ENCODE measurements around the gene CDC14A.

The CDC14A gene

GRCh38 chr1:100452641-100453040, 100.3 kb downstream of the CDC14A start:
- no peak for DNase-seq (ENCODE audit: low read depth)

GRCh38 chr1:100455478-100456072, 103.3 kb downstream of the CDC14A start:
- DNase-seq (ENCODE audit: low read depth): no peak

GRCh38 chr1:100456880-100457279, 104.6 kb downstream of the CDC14A start:
- DNase-seq (ENCODE audit: low read depth): no peak

GRCh38 chr1:100457683-100458082, 105.4 kb downstream of the CDC14A start:
- no peak for DNase-seq (ENCODE audit: low read depth)

- no peak for DNase-seq (ENCODE audit: low read depth)
Measured at GRCh38 chr1:100458661-100459357, 106.5 kb downstream of the CDC14A start.

- DNase-seq (ENCODE audit: low read depth): peak; percentile 71
Measured at GRCh38 chr1:100459358-100460114, 107.2 kb downstream of the CDC14A start.

- peak; percentile 23 for DNase-seq (ENCODE audit: low read depth)
Measured at GRCh38 chr1:100461222-100461621, 108.9 kb downstream of the CDC14A start.

GRCh38 chr1:100462326-100463025, 110.2 kb downstream of the CDC14A start:
- DNase-seq (ENCODE audit: low read depth): no peak

GRCh38 chr1:100463791-100464424, 111.6 kb downstream of the CDC14A start:
- peak; percentile 53 for DNase-seq (ENCODE audit: low read depth)

- DNase-seq (ENCODE audit: low read depth): no peak
Measured at GRCh38 chr1:100469578-100469977, 117.3 kb downstream of the CDC14A start.

- DNase-seq (ENCODE audit: low read depth): no peak
Measured at GRCh38 chr1:100474834-100475233, 122.5 kb downstream of the CDC14A start.

- no peak for DNase-seq (ENCODE audit: low read depth)
Measured at GRCh38 chr1:100476735-100477290, 124.5 kb downstream of the CDC14A start.

GRCh38 chr1:100478816-100479215, 126.5 kb downstream of the CDC14A start:
- no peak for DNase-seq (ENCODE audit: low read depth)

- DNase-seq (ENCODE audit: low read depth): no peak
Measured at GRCh38 chr1:100479620-100480338, 127.5 kb downstream of the CDC14A start.

GRCh38 chr1:100481303-100481702, 129.0 kb downstream of the CDC14A start:
- no peak for DNase-seq (ENCODE audit: low read depth)

GRCh38 chr1:100482167-100482566, 129.9 kb downstream of the CDC14A start:
- no peak for DNase-seq (ENCODE audit: low read depth)

GRCh38 chr1:100482748-100483147, 130.4 kb downstream of the CDC14A start:
- no peak for DNase-seq (ENCODE audit: low read depth)

- no peak for DNase-seq (ENCODE audit: low read depth)
Measured at GRCh38 chr1:100483230-100483629, 130.9 kb downstream of the CDC14A start.

- no peak for DNase-seq (ENCODE audit: low read depth)
Measured at GRCh38 chr1:100485855-100486258, 133.6 kb downstream of the CDC14A start.

GRCh38 chr1:100494393-100495084, 142.2 kb downstream of the CDC14A start:
- no peak for DNase-seq (ENCODE audit: low read depth)

Data from fibroblast of the conjunctiva (primary cell).